A549 (cell line): ENCODE data around the gene IVL.

ENCODE experiments used
- CEBPB ChIP-seq, 2 experiments: fragments of >200 bp in 1 of 2; sonication (Bioruptor Twin) in 1 of 2; formaldehyde crosslinking in 1 of 2; IDR thresholded peaks; 2 replicates each; pipeline ENCODE4 v1.6.1; 2012 to 2016
- EP300 ChIP-seq, 2 experiments: fragments of >200 bp; sonication (Bioruptor Twin); formaldehyde crosslinking; IDR thresholded peaks; 2 replicates in 1 of 2; 3 replicates in 1 of 2; pipeline ENCODE4 v1.6.1; 2016 to 2017
- POLR2A ChIP-seq: IDR thresholded peaks from 2 replicates; pipeline ENCODE4 v1.6.1; 2012; ENCODE audit warnings: mild to moderate bottlenecking, low read length
- SMC3 ChIP-seq: fragments of >200 bp; sonication (Bioruptor Twin); formaldehyde crosslinking; IDR thresholded peaks from 3 replicates; pipeline ENCODE4 v1.6.1; 2018; ENCODE audit warnings: inconsistent platforms
- TF ChIP-seq, protein P1 (sequence below): fragments of >200 bp; sonication (Bioruptor Twin); formaldehyde crosslinking; IDR thresholded peaks from 3 replicates; pipeline ENCODE4 v1.5.1; 2016
- TF ChIP-seq, protein P2 (sequence below): fragments of 200-600 bp; sonication (generic); IDR thresholded peaks from 2 replicates; pipeline ENCODE4 v1.6.1; 2016; ENCODE audit warnings: antibody characterized with exemption, mild to moderate bottlenecking, moderate library complexity
- TF ChIP-seq, protein P3 (sequence below): IDR thresholded peaks from 2 replicates; pipeline ENCODE4 v1.6.1; 2012
- TF ChIP-seq, protein P4 (sequence below): fragments of 450-650 bp; IDR thresholded peaks from 2 replicates; pipeline ENCODE4 v1.6.1; 2014; ENCODE audit warnings: antibody characterized with exemption

DNA sequence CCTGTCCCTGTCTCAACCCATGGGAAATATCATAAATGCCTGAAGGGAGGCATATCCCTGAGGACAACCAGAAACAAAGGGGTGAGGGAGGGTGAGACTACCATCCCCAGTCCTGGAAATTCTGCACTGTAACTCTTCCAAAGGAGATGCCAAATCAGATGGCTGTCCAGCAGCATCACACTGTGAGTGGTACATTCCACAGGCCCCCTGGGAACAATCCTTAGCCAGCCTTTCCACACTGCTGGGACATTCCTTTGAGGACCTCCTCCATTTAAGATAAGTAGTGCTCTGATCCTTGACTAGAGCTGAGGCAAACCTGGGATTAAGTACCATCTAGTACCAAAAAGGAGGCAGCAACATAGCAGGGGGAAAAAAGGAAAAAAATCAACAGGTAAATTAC lies 10.7 kb downstream of the IVL start:
- TF ChIP-seq, protein P1, sequence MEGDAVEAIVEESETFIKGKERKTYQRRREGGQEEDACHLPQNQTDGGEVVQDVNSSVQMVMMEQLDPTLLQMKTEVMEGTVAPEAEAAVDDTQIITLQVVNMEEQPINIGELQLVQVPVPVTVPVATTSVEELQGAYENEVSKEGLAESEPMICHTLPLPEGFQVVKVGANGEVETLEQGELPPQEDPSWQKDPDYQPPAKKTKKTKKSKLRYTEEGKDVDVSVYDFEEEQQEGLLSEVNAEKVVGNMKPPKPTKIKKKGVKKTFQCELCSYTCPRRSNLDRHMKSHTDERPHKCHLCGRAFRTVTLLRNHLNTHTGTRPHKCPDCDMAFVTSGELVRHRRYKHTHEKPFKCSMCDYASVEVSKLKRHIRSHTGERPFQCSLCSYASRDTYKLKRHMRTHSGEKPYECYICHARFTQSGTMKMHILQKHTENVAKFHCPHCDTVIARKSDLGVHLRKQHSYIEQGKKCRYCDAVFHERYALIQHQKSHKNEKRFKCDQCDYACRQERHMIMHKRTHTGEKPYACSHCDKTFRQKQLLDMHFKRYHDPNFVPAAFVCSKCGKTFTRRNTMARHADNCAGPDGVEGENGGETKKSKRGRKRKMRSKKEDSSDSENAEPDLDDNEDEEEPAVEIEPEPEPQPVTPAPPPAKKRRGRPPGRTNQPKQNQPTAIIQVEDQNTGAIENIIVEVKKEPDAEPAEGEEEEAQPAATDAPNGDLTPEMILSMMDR = no peak
- TF ChIP-seq POLR2A (no peak), CEBPB (IDR thresholded peaks at IDR 0.05) (no peak), SMC3 (no peak), EP300 (IDR thresholded peaks at IDR 0.05) (no peak)
- TF ChIP-seq, protein P2, sequence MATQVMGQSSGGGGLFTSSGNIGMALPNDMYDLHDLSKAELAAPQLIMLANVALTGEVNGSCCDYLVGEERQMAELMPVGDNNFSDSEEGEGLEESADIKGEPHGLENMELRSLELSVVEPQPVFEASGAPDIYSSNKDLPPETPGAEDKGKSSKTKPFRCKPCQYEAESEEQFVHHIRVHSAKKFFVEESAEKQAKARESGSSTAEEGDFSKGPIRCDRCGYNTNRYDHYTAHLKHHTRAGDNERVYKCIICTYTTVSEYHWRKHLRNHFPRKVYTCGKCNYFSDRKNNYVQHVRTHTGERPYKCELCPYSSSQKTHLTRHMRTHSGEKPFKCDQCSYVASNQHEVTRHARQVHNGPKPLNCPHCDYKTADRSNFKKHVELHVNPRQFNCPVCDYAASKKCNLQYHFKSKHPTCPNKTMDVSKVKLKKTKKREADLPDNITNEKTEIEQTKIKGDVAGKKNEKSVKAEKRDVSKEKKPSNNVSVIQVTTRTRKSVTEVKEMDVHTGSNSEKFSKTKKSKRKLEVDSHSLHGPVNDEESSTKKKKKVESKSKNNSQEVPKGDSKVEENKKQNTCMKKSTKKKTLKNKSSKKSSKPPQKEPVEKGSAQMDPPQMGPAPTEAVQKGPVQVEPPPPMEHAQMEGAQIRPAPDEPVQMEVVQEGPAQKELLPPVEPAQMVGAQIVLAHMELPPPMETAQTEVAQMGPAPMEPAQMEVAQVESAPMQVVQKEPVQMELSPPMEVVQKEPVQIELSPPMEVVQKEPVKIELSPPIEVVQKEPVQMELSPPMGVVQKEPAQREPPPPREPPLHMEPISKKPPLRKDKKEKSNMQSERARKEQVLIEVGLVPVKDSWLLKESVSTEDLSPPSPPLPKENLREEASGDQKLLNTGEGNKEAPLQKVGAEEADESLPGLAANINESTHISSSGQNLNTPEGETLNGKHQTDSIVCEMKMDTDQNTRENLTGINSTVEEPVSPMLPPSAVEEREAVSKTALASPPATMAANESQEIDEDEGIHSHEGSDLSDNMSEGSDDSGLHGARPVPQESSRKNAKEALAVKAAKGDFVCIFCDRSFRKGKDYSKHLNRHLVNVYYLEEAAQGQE = no peak
- TF ChIP-seq, protein P3, sequence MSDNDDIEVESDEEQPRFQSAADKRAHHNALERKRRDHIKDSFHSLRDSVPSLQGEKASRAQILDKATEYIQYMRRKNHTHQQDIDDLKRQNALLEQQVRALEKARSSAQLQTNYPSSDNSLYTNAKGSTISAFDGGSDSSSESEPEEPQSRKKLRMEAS = no peak
- TF ChIP-seq, protein P4, sequence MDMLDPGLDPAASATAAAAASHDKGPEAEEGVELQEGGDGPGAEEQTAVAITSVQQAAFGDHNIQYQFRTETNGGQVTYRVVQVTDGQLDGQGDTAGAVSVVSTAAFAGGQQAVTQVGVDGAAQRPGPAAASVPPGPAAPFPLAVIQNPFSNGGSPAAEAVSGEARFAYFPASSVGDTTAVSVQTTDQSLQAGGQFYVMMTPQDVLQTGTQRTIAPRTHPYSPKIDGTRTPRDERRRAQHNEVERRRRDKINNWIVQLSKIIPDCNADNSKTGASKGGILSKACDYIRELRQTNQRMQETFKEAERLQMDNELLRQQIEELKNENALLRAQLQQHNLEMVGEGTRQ = no peak
